Breast epithelium (tissue), 3 donors: ENCODE measurements around the gene YIPF3.

Source experiments
- CTCF ChIP-seq, 3 donors: fragments of 450-650 bp; IDR thresholded peaks; one replicate each; pipeline ENCODE4 v1.5.1; 2016 to 2017; ENCODE audit warnings: antibody characterized with exemption in 3 of 3, mild to moderate bottlenecking in 3 of 3, moderate library complexity in 3 of 3
- POLR2AphosphoS5 ChIP-seq, 3 donors: sonication (generic); formaldehyde crosslinking; IDR thresholded peaks; one replicate each; pipeline ENCODE4 v1.6.1; 2017; ENCODE audit warnings: antibody characterized with exemption in 3 of 3

DNA sequence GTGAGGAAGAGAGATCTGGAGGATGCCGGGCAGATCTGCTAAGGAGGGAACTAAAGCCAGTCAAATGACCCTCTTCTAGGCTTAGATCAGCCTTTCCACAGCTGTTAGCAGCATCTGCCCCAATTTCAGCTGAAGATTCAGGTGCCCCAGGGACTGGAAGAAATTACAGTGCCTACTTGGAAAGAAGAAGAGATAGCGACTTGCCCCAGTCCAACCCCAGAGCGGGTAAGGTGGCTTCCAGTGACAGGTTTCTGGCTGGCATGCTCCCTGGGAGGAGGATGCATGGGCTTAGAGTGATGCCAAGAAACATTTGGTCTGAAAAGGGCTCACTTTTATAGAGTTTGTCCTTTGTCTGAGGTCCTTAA, 38.7 kb downstream of the YIPF3 start:
- TF ChIP-seq CTCF (IDR thresholded peaks at IDR 0.05) = no peak
- no peak for TF ChIP-seq POLR2AphosphoS5 (IDR thresholded peaks at IDR 0.05)
